Measurements from ENCODE around the gene ALAS1.

Gene ALAS1

DNA sequence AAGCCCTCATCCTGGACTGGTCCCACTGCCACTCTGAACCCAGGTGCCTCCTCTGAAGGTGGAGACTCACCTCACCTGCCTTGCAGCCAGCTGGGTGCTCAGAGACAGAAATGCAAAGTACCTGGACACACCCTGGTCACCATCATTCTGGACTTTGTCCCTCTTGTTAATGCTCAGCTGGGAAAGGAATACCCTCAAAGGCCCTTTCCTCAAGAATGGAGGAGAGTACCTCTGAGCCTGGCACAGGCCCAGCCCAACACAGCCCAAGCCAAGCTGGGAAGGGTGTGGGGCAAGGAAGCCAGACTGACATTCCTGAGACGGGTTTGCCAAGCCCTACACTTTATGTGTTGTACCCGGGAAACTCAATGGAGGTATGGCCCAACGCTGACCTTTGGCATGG, 983 bp upstream of the ALAS1 start:
- Mint-ChIP-seq H3K36me3 (ENCODE audit: insufficient read depth) (peaks cover 20% of the 10 kb centered on the region), H3K27me3 (no peaks in the 10 kb centered on the region), H3K9me3 (no peaks in the 10 kb centered on the region), H3K4me1 (ENCODE audit: low read depth in 2 of 2) (peaks cover 24 to 27% of the 10 kb centered on the region in 2 donors), H3K27ac (peak overlapping the region; percentile 99), H3K4me3 (no peak overlapping the region)
- DNase-seq (no peak), ATAC-seq (replicated peaks) (no peak)

DNA sequence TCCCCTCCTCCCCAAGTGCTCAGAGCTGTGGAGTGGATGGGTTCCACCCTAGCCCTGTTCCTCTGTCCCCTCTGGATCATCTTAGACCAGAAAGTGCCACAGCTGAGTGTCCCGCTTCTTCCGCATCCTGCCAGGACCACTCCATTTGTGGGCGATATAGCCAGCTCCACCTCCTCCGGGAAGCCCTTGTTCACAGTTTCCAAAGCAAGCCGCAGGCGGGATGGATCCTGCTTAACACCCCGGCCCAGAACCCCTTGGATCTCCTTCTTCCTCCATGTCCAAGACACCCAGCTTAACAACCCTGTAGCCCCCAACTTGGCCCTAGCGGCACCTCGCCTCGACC, 490 bp upstream of the ALAS1 start:
- Mint-ChIP-seq H3K27me3 (no peaks in the 10 kb centered on the region), H3K4me3 (peak overlapping the region; percentile 99 to 100), H3K27ac (peak overlapping the region; percentile 99), H3K36me3 (ENCODE audit: insufficient read depth) (peaks cover 23% of the 10 kb centered on the region), H3K4me1 (ENCODE audit: low read depth in 2 of 2) (peaks cover 27 to 29% of the 10 kb centered on the region in 2 donors), H3K9me3 (no peaks in the 10 kb centered on the region)
- ATAC-seq (replicated peaks) = no peak
- no peak for DNase-seq

- peaks cover 38% of the 10 kb centered on the region for H3K36me3 Mint-ChIP-seq (ENCODE audit: insufficient read depth)
- H3K27ac Mint-ChIP-seq = peak overlapping the region; percentile 99
- H3K9me3 Mint-ChIP-seq = no peaks in the 10 kb centered on the region
- H3K4me3 Mint-ChIP-seq = peak overlapping the region; percentile 99 to 100
- DNase-seq = no peak
- H3K27me3 Mint-ChIP-seq = no peaks in the 10 kb centered on the region
- H3K4me1 Mint-ChIP-seq (ENCODE audit: low read depth in 2 of 2) = peaks cover 28 to 32% of the 10 kb centered on the region in 2 donors
- ATAC-seq (replicated peaks) = no peak
Measured at GRCh38 chr3:52198643-52199608, 966 bp downstream of the ALAS1 start.

GRCh38 chr3:52200981-52201679, 3.2 kb downstream of the ALAS1 start:
- Mint-ChIP-seq H3K27me3 (no peaks in the 10 kb centered on the region), H3K9me3 (no peaks in the 10 kb centered on the region), H3K4me3 (no peak overlapping the region), H3K4me1 (ENCODE audit: low read depth in 2 of 2) (peaks cover 28 to 32% of the 10 kb centered on the region in 2 donors), H3K36me3 (ENCODE audit: insufficient read depth) (peaks cover 59% of the 10 kb centered on the region), H3K27ac (peak overlapping the region in 1 of 2 donors; percentile 81)
- ATAC-seq (replicated peaks) (no peak), DNase-seq (no peak)

DNA sequence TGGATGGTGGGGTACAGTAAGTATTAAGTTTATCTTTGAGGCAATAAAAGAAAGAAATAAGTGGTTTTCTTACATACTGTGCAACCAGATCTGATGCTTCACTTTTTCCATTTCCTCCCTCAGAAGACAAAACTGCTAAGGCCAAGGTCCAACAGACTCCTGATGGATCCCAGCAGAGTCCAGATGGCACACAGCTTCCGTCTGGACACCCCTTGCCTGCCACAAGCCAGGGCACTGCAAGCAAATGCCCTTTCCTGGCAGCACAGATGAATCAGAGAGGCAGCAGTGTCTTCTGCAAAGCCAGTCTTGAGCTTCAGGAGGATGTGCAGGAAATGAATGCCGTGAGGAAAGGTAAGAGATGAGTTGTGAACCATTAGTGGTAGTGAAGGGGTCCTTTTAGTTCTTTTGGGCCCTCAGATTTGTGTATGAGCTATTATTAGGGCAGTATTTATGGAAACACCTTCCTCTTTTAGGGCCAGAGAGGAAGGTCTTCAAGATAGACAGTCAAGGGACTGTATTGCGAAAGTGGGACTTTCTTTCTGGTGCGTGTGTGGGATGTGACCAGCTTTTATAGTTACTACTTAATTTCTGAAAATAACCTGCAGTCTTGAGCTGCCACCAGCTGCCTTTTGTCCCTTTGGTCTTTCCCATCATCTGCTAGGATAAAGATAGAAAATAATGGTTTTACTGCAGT, 4.6 kb downstream of the ALAS1 start:
- Mint-ChIP-seq H3K27ac (peak overlapping the region in 1 of 2 donors; percentile 82), H3K9me3 (no peaks in the 10 kb centered on the region), H3K4me1 (ENCODE audit: low read depth in 2 of 2) (peaks cover 25 to 27% of the 10 kb centered on the region in 2 donors), H3K27me3 (no peaks in the 10 kb centered on the region), H3K36me3 (ENCODE audit: insufficient read depth) (peaks cover 73% of the 10 kb centered on the region), H3K4me3 (no peak overlapping the region)
- ATAC-seq (replicated peaks) (no peak), DNase-seq (no peak)

- H3K36me3 Mint-ChIP-seq (ENCODE audit: insufficient read depth) = peaks cover 75% of the 10 kb centered on the region
- H3K4me1 Mint-ChIP-seq (ENCODE audit: low read depth in 2 of 2) = peaks cover 19 to 22% of the 10 kb centered on the region in 2 donors
- H3K27me3 Mint-ChIP-seq = no peaks in the 10 kb centered on the region
- H3K4me3 Mint-ChIP-seq = no peak overlapping the region
- no peaks in the 10 kb centered on the region for H3K9me3 Mint-ChIP-seq
- no peak for DNase-seq
- no peak for ATAC-seq (replicated peaks)
- H3K27ac Mint-ChIP-seq = peak overlapping the region; percentile 75 to 82
Measured at GRCh38 chr3:52203701-52204100, 5.7 kb downstream of the ALAS1 start.

DNA sequence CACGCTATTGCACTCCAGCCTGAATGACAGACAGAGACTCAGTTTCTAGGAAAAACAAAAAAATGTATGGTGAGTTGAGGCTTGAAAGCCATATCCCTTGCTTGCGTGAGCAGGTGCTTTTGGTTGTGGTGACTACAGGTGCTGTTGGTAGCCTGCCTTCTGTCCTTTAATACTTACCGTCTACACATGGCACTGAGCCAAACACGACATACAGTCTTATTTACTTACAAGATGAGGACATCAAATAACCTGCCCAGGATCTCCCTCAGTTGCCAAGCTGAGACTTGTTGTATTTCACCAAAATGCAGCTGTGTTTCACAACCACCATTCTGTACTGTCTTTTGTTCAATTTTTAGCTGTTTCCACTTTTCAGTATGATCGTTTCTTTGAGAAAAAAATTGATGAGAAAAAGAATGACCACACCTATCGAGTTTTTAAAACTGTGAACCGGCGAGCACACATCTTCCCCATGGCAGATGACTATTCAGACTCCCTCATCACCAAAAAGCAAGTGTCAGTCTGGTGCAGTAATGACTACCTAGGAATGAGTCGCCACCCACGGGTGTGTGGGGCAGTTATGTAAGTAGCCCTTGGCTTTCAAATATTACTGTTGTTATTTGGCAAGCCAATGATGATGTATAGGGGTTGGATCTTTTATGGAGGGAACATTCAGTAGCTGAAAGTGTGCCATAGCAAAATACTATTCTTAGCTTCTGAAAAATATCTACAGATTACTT, 6.5 kb downstream of the ALAS1 start:
- Mint-ChIP-seq H3K9me3 (no peaks in the 10 kb centered on the region), H3K36me3 (ENCODE audit: insufficient read depth) (peaks cover 81% of the 10 kb centered on the region), H3K4me3 (no peak overlapping the region), H3K4me1 (ENCODE audit: low read depth in 2 of 2) (peaks cover 12 to 14% of the 10 kb centered on the region in 2 donors), H3K27me3 (no peaks in the 10 kb centered on the region), H3K27ac (no peak overlapping the region)
- DNase-seq (no peak), ATAC-seq (replicated peaks) (no peak)

DNA sequence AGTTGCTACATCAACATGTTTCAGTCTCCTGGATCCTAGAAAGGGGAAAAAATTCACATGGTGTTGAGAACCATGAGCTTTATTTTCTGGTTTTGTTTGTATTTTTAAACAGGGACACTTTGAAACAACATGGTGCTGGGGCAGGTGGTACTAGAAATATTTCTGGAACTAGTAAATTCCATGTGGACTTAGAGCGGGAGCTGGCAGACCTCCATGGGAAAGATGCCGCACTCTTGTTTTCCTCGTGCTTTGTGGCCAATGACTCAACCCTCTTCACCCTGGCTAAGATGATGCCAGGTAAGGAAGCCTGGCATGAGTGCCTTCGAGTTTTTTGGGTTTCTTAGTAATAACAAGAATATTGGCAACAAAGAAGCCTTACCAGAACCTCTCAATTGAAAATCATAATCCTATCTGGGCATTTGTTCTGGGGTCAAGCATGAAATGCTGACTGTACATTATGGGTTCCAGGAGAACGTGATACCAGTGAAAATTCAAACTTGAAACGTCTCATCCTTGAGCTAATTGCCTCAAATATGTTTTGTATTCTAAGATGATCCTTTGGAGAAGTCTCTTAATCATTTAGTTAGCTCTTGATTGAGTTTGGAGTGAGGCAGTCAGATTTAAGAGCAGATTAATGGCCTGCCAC, 7.9 kb downstream of the ALAS1 start:
- Mint-ChIP-seq H3K4me3 (no peak overlapping the region), H3K4me1 (ENCODE audit: low read depth in 2 of 2) (peaks cover 8 to 13% of the 10 kb centered on the region in 2 donors), H3K36me3 (ENCODE audit: insufficient read depth) (peaks cover 94% of the 10 kb centered on the region), H3K27ac (no peak overlapping the region), H3K27me3 (no peaks in the 10 kb centered on the region), H3K9me3 (no peaks in the 10 kb centered on the region)
- DNase-seq (no peak), ATAC-seq (replicated peaks) (no peak)

GRCh38 chr3:52208556-52208955, 10.6 kb downstream of the ALAS1 start:
- no peaks in the 10 kb centered on the region for H3K27me3 Mint-ChIP-seq
- H3K4me1 Mint-ChIP-seq (ENCODE audit: low read depth in 2 of 2) = peaks cover 2 to 5% of the 10 kb centered on the region in 2 donors
- H3K36me3 Mint-ChIP-seq (ENCODE audit: insufficient read depth) = peaks cover 94% of the 10 kb centered on the region
- H3K4me3 Mint-ChIP-seq = no peak overlapping the region
- ATAC-seq (replicated peaks) (no peak), DNase-seq (no peak)
- no peaks in the 10 kb centered on the region for H3K9me3 Mint-ChIP-seq
- H3K27ac Mint-ChIP-seq = no peak overlapping the region

GRCh38 chr3:52210037-52210436, 12.1 kb downstream of the ALAS1 start:
- peaks cover 90% of the 10 kb centered on the region for H3K36me3 Mint-ChIP-seq (ENCODE audit: insufficient read depth)
- ATAC-seq (replicated peaks) = no peak

GRCh38 chr3:52210550-52211046, 12.6 kb downstream of the ALAS1 start:
- ATAC-seq (replicated peaks) = no peak
- Mint-ChIP-seq H3K36me3 (ENCODE audit: insufficient read depth) (peaks cover 87% of the 10 kb centered on the region), H3K27me3 (no peaks in the 10 kb centered on the region), H3K27ac (no peak overlapping the region), H3K4me1 (ENCODE audit: low read depth in 2 of 2) (peaks cover 7 to 11% of the 10 kb centered on the region in 2 donors), H3K4me3 (no peak overlapping the region), H3K9me3 (no peaks in the 10 kb centered on the region)
- no peak for DNase-seq

More at GRCh38 chr3:52210037-52210436, 12.1 kb downstream of the ALAS1 start:
- no peak for DNase-seq
- Mint-ChIP-seq H3K27ac (peak overlapping the region in 1 of 2 donors; percentile 41), H3K4me1 (ENCODE audit: low read depth in 2 of 2) (peaks cover 5 to 6% of the 10 kb centered on the region in 2 donors), H3K9me3 (no peaks in the 10 kb centered on the region), H3K27me3 (no peaks in the 10 kb centered on the region), H3K4me3 (no peak overlapping the region)

DNA sequence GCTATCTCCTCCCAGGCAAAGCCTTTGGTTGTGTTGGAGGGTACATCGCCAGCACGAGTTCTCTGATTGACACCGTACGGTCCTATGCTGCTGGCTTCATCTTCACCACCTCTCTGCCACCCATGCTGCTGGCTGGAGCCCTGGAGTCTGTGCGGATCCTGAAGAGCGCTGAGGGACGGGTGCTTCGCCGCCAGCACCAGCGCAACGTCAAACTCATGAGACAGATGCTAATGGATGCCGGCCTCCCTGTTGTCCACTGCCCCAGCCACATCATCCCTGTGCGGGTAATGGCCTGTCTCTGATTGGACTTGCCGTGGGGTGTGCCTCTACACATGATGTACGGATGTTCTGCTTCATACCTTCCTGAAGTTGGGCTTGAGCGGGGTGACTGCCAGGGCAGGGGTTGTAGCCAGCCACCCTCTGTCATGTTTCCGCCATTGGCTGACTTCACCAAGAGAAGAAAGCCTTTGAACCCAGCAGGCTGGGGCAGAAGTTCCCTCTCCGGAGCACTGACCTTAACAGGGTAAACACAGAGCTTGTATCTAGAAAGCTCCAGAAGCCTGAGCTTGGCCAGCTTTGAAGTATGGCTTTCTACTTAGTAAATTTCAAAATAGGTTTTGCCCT, 13.4 kb downstream of the ALAS1 start:
- H3K9me3 Mint-ChIP-seq = no peaks in the 10 kb centered on the region
- no peak overlapping the region for H3K4me3 Mint-ChIP-seq
- H3K36me3 Mint-ChIP-seq (ENCODE audit: insufficient read depth) = peaks cover 79% of the 10 kb centered on the region
- H3K27me3 Mint-ChIP-seq = no peaks in the 10 kb centered on the region
- no peak for ATAC-seq (replicated peaks)
- H3K27ac Mint-ChIP-seq = no peak overlapping the region
- H3K4me1 Mint-ChIP-seq (ENCODE audit: low read depth in 2 of 2) = peaks cover 12% of the 10 kb centered on the region in 2 donors
- DNase-seq = no peak
